HEK293 (cell line): Measurements from ENCODE around the gene SPRTN.

ENCODE experiments used
- CTCF ChIA-PET: fragments of 350-600 bp; formaldehyde crosslinking; extraction: SDS; loops from one replicate; lab custom pipeline; 2021; ENCODE audit warnings: antibody characterized with exemption; lab: Yijun Ruan, JAX
- POLR2A ChIA-PET: fragments of 300-600 bp; formaldehyde crosslinking; extraction: SDS; loops from one replicate; lab custom pipeline; 2020; ENCODE audit warnings: antibody characterized with exemption, inconsistent platforms; lab: Yijun Ruan, JAX
- H3K27ac ChIP-seq: fragments of 200-500 bp; sonication (Bioruptor generic); 2 replicates; pipeline ENCODE4 v1.5.1; 2014; ENCODE audit warnings: low read depth, low read length, control low read depth, inconsistent platforms; ENCODE audit errors: extremely low read depth
- H3K36me3 ChIP-seq, 2 experiments: fragments of 200-500 bp in 1 of 2; sonication (Bioruptor generic) in 1 of 2; 1 replicate in 1 of 2; 2 replicates in 1 of 2; pipeline ENCODE4 v1.5.1; 2014 to 2017; ENCODE audit warnings: inconsistent platforms in 2 of 2, low read length in 2 of 2; ENCODE audit not compliant: control insufficient read depth in 2 of 2, insufficient read depth in 1 of 2
- H3K4me1 ChIP-seq: fragments of 200-500 bp; sonication (Bioruptor generic); 2 replicates; pipeline ENCODE4 v1.5.1; 2014; ENCODE audit warnings: mild to moderate bottlenecking, low read length, inconsistent platforms; ENCODE audit not compliant: control insufficient read depth, insufficient read depth
- H3K4me3 ChIP-seq: 2 replicates; pipeline ENCODE4 v1.5.1; 2011; ENCODE audit warnings: low read depth, mild to moderate bottlenecking, control low read depth, low read length, moderate library complexity
- H3K9me3 ChIP-seq: fragments of 200-500 bp; sonication (Bioruptor generic); 2 replicates; pipeline ENCODE4 v1.5.1; 2014; ENCODE audit warnings: low read depth, low read length, inconsistent platforms; ENCODE audit not compliant: control insufficient read depth, insufficient read depth
- GLI2 ChIP-seq: fragments of 450-650 bp; formaldehyde crosslinking; IDR thresholded peaks from 2 replicates; pipeline ENCODE4; 2017; ENCODE audit warnings: missing biosample characterization, missing genetic modification characterization, low read depth, borderline replicate concordance
- KLF9 ChIP-seq: fragments of 450-650 bp; formaldehyde crosslinking; IDR thresholded peaks from 2 replicates; pipeline ENCODE4 v1.5.1; 2016; ENCODE audit warnings: missing biosample characterization, missing genetic modification characterization, low read depth
- RBAK ChIP-seq: fragments of 450-650 bp; formaldehyde crosslinking; IDR thresholded peaks from 2 replicates; pipeline ENCODE4 v1.5.1; 2016; ENCODE audit warnings: missing biosample characterization, missing genetic modification characterization
- YY1 ChIP-seq: fragments of 450-650 bp; formaldehyde crosslinking; IDR thresholded peaks from 2 replicates; pipeline ENCODE4 v1.5.1; 2018; ENCODE audit warnings: missing biosample characterization, missing genetic modification characterization
- ZBTB17 ChIP-seq: fragments of 450-650 bp; formaldehyde crosslinking; IDR thresholded peaks from 2 replicates; pipeline ENCODE4 v1.5.1; 2016; ENCODE audit warnings: missing biosample characterization, missing genetic modification characterization
- ZFP3 ChIP-seq: fragments of 450-650 bp; formaldehyde crosslinking; IDR thresholded peaks from 2 replicates; pipeline ENCODE4 v1.5.1; 2016; ENCODE audit warnings: low read depth, missing biosample characterization, missing genetic modification characterization
- ZFP37 ChIP-seq: fragments of 450-650 bp; formaldehyde crosslinking; IDR thresholded peaks from 2 replicates; pipeline ENCODE4 v1.5.1; 2016; ENCODE audit warnings: missing biosample characterization, missing genetic modification characterization
- ZIC2 ChIP-seq: fragments of 450-650 bp; formaldehyde crosslinking; IDR thresholded peaks from 2 replicates; pipeline ENCODE4 v1.5.1; 2016; ENCODE audit warnings: missing biosample characterization, missing genetic modification characterization
- ZNF2 ChIP-seq: fragments of 450-650 bp; formaldehyde crosslinking; IDR thresholded peaks from 2 replicates; pipeline ENCODE4 v1.5.1; 2016; ENCODE audit warnings: missing biosample characterization, missing genetic modification characterization
- ZNF202 ChIP-seq: fragments of 450-650 bp; formaldehyde crosslinking; IDR thresholded peaks from 2 replicates; pipeline ENCODE4 v1.5.1; 2016; ENCODE audit warnings: missing biosample characterization, missing genetic modification characterization, borderline replicate concordance
- ZNF248 ChIP-seq: fragments of 450-650 bp; formaldehyde crosslinking; IDR thresholded peaks from 2 replicates; pipeline ENCODE4 v1.5.1; 2017; ENCODE audit warnings: missing biosample characterization, missing genetic modification characterization
- ZNF311 ChIP-seq: fragments of 450-650 bp; formaldehyde crosslinking; IDR thresholded peaks from 2 replicates; pipeline ENCODE4 v1.5.1; 2017; ENCODE audit warnings: missing biosample characterization, missing genetic modification characterization, borderline replicate concordance
- ZNF366 ChIP-seq: fragments of 450-650 bp; formaldehyde crosslinking; conservative IDR thresholded peaks from 2 replicates; pipeline ENCODE4 v1.5.1; 2016; ENCODE audit warnings: missing biosample characterization, missing genetic modification characterization
- ZNF426 ChIP-seq: fragments of 450-650 bp; formaldehyde crosslinking; IDR thresholded peaks from 2 replicates; pipeline ENCODE4 v1.5.1; 2017; ENCODE audit warnings: missing biosample characterization, missing genetic modification characterization, mild to moderate bottlenecking, inconsistent platforms, moderate library complexity
- ZNF555 ChIP-seq: fragments of 450-650 bp; formaldehyde crosslinking; conservative IDR thresholded peaks from 2 replicates; pipeline ENCODE4 v1.5.1; 2017; ENCODE audit warnings: missing biosample characterization, mild to moderate bottlenecking, missing genetic modification characterization, inconsistent platforms
- ZNF600 ChIP-seq: fragments of 450-650 bp; formaldehyde crosslinking; IDR thresholded peaks from 2 replicates; pipeline ENCODE4 v1.5.1; 2016; ENCODE audit warnings: missing biosample characterization, missing genetic modification characterization
- ZNF610 ChIP-seq: fragments of 450-650 bp; formaldehyde crosslinking; IDR thresholded peaks from 2 replicates; pipeline ENCODE4 v1.5.1; 2016; ENCODE audit warnings: missing biosample characterization, missing genetic modification characterization, borderline replicate concordance
- ZNF677 ChIP-seq: fragments of 450-650 bp; IDR thresholded peaks from 2 replicates; pipeline ENCODE4 v1.5.0; 2018; ENCODE audit warnings: missing biosample characterization, mild to moderate bottlenecking, missing genetic modification characterization, moderate library complexity
- ZNF701 ChIP-seq: fragments of 450-650 bp; formaldehyde crosslinking; IDR thresholded peaks from 2 replicates; pipeline ENCODE4 v1.5.1; 2016; ENCODE audit warnings: missing biosample characterization, missing genetic modification characterization
- ZNF707 ChIP-seq: fragments of 450-650 bp; formaldehyde crosslinking; IDR thresholded peaks from 2 replicates; pipeline ENCODE4 v1.5.1; 2016; ENCODE audit warnings: missing biosample characterization, missing genetic modification characterization
- ZNF777 ChIP-seq: fragments of 450-650 bp; formaldehyde crosslinking; IDR thresholded peaks from 2 replicates; pipeline ENCODE4 v1.5.1; 2017; ENCODE audit warnings: missing biosample characterization, missing genetic modification characterization, borderline replicate concordance
- ZNF792 ChIP-seq: fragments of 450-650 bp; formaldehyde crosslinking; IDR thresholded peaks from 2 replicates; pipeline ENCODE4 v1.5.1; 2016; ENCODE audit warnings: missing biosample characterization, missing genetic modification characterization
- ZSCAN16 ChIP-seq: fragments of 450-650 bp; formaldehyde crosslinking; IDR thresholded peaks from 2 replicates; pipeline ENCODE4 v1.5.1; 2016; ENCODE audit warnings: missing biosample characterization, missing genetic modification characterization
- ZSCAN23 ChIP-seq: fragments of 450-650 bp; formaldehyde crosslinking; IDR thresholded peaks from 2 replicates; pipeline ENCODE4 v1.5.1; 2016; ENCODE audit warnings: missing biosample characterization, missing genetic modification characterization
- TF ChIP-seq, protein P1 (sequence below): fragments of 450-650 bp; formaldehyde crosslinking; IDR thresholded peaks from 2 replicates; pipeline ENCODE4 v1.5.1; 2016; ENCODE audit warnings: missing biosample characterization, missing genetic modification characterization, low read depth
- TF ChIP-seq, protein P2 (sequence below): fragments of 450-650 bp; formaldehyde crosslinking; IDR thresholded peaks from 2 replicates; pipeline ENCODE4 v1.5.1; 2016; ENCODE audit warnings: missing biosample characterization, missing genetic modification characterization
- TF ChIP-seq, protein P3 (sequence below): fragments of 450-650 bp; formaldehyde crosslinking; IDR thresholded peaks from 2 replicates; pipeline ENCODE4 v1.5.1; 2017; ENCODE audit warnings: missing biosample characterization, missing genetic modification characterization
- TF ChIP-seq, protein P4 (sequence below): fragments of 450-650 bp; formaldehyde crosslinking; IDR thresholded peaks from 2 replicates; pipeline ENCODE4 v1.5.1; 2016; ENCODE audit warnings: missing biosample characterization, missing genetic modification characterization, low read depth

The SPRTN gene

DNA sequence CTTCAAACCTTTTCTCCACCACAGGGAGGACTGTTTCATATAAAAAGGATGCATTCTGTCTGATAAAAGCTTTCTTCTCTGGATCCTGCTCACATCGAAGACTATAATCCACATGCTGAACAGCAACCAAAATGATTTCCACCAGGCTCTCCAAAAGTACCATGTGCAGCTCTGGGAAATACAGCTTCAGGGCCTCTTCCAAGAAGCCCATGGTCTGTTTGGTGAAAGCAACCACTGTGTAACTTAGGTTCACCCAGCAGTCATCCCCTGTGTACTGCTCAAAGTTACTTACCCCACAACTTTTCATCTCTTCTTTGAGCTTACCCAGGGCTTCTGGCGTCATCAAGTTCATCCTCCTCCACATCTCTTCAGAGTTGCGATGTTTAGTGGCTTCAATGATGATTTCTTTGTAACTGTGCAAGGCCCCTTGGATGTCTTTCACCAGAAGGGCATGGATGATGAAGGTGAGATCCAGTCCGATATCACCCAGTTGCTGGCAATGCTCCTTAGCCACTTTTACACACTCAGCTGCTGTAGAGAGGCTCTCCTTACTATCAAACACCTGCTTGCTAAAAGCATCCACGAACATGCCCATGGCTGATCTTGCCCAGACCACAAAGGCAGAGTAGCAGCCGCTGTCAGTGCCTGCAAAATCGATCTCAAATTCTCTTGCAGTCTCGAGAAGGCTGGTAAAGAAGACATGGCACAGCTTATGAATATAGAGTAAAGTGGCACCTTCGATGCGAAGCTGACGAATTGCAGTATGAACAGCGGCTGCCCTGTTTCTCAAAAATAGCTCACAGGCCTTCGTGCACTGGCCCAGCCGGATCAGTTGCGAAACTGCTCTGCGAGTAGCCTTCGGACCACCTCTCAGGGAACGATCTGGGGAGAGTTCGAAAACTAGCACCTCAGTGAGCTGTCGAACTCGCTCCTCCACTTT, 2.2 kb upstream of the SPRTN start:
- H3K36me3 ChIP-seq: peaks cover 8 to 15% of the 10 kb centered on the region in 2 experiments
- peak overlapping the region; percentile 3; the same call in 1 of the 2 replicates for H3K27ac ChIP-seq
- ChIA-PET CTCF (interaction anchor here (0.6 to 2.1 kb wide), 6 partner anchors 11 to 256 kb away, joined by 3 to 14 read pairs (median 4); no protein-coding TSS in a partner anchor), POLR2A (no interaction called here)
- no peaks in the 10 kb centered on the region for H3K9me3 ChIP-seq
- peak overlapping the region; percentile 68 for H3K4me3 ChIP-seq
- peaks cover 12% of the 10 kb centered on the region for H3K4me1 ChIP-seq
- TF ChIP-seq, protein P1, sequence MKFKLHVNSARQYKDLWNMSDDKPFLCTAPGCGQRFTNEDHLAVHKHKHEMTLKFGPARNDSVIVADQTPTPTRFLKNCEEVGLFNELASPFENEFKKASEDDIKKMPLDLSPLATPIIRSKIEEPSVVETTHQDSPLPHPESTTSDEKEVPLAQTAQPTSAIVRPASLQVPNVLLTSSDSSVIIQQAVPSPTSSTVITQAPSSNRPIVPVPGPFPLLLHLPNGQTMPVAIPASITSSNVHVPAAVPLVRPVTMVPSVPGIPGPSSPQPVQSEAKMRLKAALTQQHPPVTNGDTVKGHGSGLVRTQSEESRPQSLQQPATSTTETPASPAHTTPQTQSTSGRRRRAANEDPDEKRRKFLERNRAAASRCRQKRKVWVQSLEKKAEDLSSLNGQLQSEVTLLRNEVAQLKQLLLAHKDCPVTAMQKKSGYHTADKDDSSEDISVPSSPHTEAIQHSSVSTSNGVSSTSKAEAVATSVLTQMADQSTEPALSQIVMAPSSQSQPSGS (tag by site-specific recombination): no peak
- no peak for TF ChIP-seq ZNF792 (tag by site-specific recombination)
- TF ChIP-seq ZIC2 (tag by site-specific recombination): no peak
- no peak for TF ChIP-seq ZNF677 (tag by site-specific recombination)
- no peak for TF ChIP-seq KLF9 (tag by site-specific recombination)
- no peak for TF ChIP-seq RBAK (tag by site-specific recombination)
- TF ChIP-seq, protein P2, sequence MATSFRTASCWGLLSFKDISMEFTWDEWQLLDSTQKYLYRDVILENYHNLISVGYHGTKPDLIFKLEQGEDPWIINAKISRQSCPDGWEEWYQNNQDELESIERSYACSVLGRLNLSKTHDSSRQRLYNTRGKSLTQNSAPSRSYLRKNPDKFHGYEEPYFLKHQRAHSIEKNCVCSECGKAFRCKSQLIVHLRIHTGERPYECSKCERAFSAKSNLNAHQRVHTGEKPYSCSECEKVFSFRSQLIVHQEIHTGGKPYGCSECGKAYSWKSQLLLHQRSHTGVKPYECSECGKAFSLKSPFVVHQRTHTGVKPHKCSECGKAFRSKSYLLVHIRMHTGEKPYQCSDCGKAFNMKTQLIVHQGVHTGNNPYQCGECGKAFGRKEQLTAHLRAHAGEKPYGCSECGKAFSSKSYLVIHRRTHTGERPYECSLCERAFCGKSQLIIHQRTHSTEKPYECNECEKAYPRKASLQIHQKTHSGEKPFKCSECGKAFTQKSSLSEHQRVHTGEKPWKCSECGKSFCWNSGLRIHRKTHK (tag by site-specific recombination): no peak
- peak; percentile 99 for TF ChIP-seq ZBTB17 (tag by site-specific recombination)
- TF ChIP-seq, protein P3, sequence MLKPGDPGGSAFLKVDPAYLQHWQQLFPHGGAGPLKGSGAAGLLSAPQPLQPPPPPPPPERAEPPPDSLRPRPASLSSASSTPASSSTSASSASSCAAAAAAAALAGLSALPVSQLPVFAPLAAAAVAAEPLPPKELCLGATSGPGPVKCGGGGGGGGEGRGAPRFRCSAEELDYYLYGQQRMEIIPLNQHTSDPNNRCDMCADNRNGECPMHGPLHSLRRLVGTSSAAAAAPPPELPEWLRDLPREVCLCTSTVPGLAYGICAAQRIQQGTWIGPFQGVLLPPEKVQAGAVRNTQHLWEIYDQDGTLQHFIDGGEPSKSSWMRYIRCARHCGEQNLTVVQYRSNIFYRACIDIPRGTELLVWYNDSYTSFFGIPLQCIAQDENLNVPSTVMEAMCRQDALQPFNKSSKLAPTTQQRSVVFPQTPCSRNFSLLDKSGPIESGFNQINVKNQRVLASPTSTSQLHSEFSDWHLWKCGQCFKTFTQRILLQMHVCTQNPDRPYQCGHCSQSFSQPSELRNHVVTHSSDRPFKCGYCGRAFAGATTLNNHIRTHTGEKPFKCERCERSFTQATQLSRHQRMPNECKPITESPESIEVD (tag by site-specific recombination): no peak
- no peak for TF ChIP-seq ZNF202 (tag by site-specific recombination)
- no peak for TF ChIP-seq ZNF248
- TF ChIP-seq ZNF555: no peak
- no peak for TF ChIP-seq ZNF366 (tag by site-specific recombination)
- 0 out of 2 replicates have a peak, but pooled peaks have one; percentile 42 for TF ChIP-seq ZNF2 (tag by site-specific recombination)
- no peak for TF ChIP-seq ZNF311
- TF ChIP-seq ZSCAN16 (tag by site-specific recombination): no peak
- TF ChIP-seq ZNF610 (tag by site-specific recombination): no peak
- TF ChIP-seq ZNF600 (tag by site-specific recombination): peak; percentile 72
- peak; percentile 26; the same call in 1 of the 2 replicates for TF ChIP-seq ZFP37
- TF ChIP-seq, protein P4, sequence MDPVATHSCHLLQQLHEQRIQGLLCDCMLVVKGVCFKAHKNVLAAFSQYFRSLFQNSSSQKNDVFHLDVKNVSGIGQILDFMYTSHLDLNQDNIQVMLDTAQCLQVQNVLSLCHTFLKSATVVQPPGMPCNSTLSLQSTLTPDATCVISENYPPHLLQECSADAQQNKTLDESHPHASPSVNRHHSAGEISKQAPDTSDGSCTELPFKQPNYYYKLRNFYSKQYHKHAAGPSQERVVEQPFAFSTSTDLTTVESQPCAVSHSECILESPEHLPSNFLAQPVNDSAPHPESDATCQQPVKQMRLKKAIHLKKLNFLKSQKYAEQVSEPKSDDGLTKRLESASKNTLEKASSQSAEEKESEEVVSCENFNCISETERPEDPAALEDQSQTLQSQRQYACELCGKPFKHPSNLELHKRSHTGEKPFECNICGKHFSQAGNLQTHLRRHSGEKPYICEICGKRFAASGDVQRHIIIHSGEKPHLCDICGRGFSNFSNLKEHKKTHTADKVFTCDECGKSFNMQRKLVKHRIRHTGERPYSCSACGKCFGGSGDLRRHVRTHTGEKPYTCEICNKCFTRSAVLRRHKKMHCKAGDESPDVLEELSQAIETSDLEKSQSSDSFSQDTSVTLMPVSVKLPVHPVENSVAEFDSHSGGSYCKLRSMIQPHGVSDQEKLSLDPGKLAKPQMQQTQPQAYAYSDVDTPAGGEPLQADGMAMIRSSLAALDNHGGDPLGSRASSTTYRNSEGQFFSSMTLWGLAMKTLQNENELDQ (tag by site-specific recombination): no peak
- TF ChIP-seq ZNF701: no peak
- TF ChIP-seq ZNF426: no peak
- no peak for TF ChIP-seq ZFP3 (tag by site-specific recombination)
- TF ChIP-seq ZNF707 (tag by site-specific recombination): no peak
- no peak for TF ChIP-seq YY1 (tag by site-specific recombination)
- no peak for TF ChIP-seq ZSCAN23 (tag by site-specific recombination)
- no peak for TF ChIP-seq ZNF777 (tag by site-specific recombination)
- no peak for TF ChIP-seq GLI2 (tag by site-specific recombination)
